Right lobe of liver (tissue), 6 donors: Measurements from ENCODE around the gene UBE2E2. TPM values are rescaled to one million over a fixed set of nuclear protein-coding genes. Genes with fewer than 3 reads are reported as not detected.

ENCODE experiments used
- ATAC-seq, 4 donors: fragments of 200-7000 bp; cut with Tn5 transposase; one replicate each; pipeline ENCODE4 v1.9.1; 2020; ENCODE audit warnings: mild to moderate bottlenecking in 4 of 4, moderate library complexity in 4 of 4
- DNase-seq, 3 donors: peaks; one replicate each; pipeline ENCODE4 v3.0.0-alpha.2; 2020
- H3K27ac ChIP-seq, 3 donors: fragments of 200-600 bp; one replicate each; pipeline ENCODE4 v1.8.0; 2022
- H3K27me3 ChIP-seq, 2 donors: fragments of 200-600 bp; one replicate each; pipeline ENCODE4 v1.8.0; 2022
- H3K36me3 ChIP-seq, 4 donors: fragments of 200-600 bp; sonication (generic) in 1 of 4; one replicate each; pipeline versions ENCODE4 v1.5.1 to v1.8.0; 2017 to 2022; ENCODE audit warnings: control low read depth in 1 of 4
- H3K4me1 ChIP-seq, 4 donors: fragments of 200-600 bp; sonication (generic) in 1 of 4; one replicate each; pipeline versions ENCODE4 v1.5.1 to v1.8.0; 2017 to 2022; ENCODE audit warnings: control low read depth in 1 of 4
- H3K4me3 ChIP-seq, 3 donors: fragments of 200-600 bp; one replicate each; pipeline ENCODE4 v1.8.0; 2022
- H3K9me3 ChIP-seq, 4 donors: fragments of 200-600 bp; sonication (generic) in 1 of 4; one replicate each; pipeline versions ENCODE4 v1.5.1 to v1.8.0; 2017 to 2022; ENCODE audit warnings: control low read depth in 1 of 4
- CTCF ChIP-seq, 4 donors: fragments of 200-600 bp in 3 of 4; fragments of 450-650 bp in 1 of 4; IDR thresholded peaks; one replicate each; pipeline versions ENCODE4 v1.5.1 to v1.8.0; 2016 to 2022; ENCODE audit warnings: antibody characterized with exemption in 4 of 4, mild to moderate bottlenecking in 2 of 4
- POLR2A ChIP-seq: fragments of 450-650 bp; IDR thresholded peaks from one replicate; pipeline ENCODE4 v1.6.1; 2017; ENCODE audit warnings: antibody characterized with exemption, mild to moderate bottlenecking
- WGBS: methylation state at CpG from one replicate; pipeline ENCODE4 v1.1.6; 2018; ENCODE audit warnings: low coverage, low lambda C conversion rate; ENCODE audit not compliant: insufficient coverage; ENCODE audit errors: missing lambda C conversion rate; 5-methylcytosine and 5-hydroxymethylcytosine counted together
- intact Hi-C, 2 donors: fragments of 100-400 bp; cut with DNase I; formaldehyde crosslinking; loops; one replicate each; pipeline versions ENCODE4 v1.11.2 to v1.14.1; 2022
- total RNA-seq, 6 experiments: library from RNA; depleted of rRNA in 2 of 6; stranded (reverse); fragments of >200 nt in 2 of 6; fragmentation: NEBNext Ultra II Directional in 3 of 6; extraction: Animal tissue kit (Norgen Biotek cat#: 25700) in 3 of 6; gene quantifications; one replicate each; pipeline versions ENCODE4 v1.1.0 to v1.2.4, GENCODE V29; 2016 to 2023
- donor health status: DM: no; HTN: yes; CAD: no.
- donor health status: DM: no; HTN: no; CAD: no.
- donor health status: DM: no; HTN: no; CAD: no.
- donor health status: DM: no; HTN: yes; CAD: no.
- donor health status: DM: no; HTN: yes; CAD: no.

The UBE2E2 gene
- total RNA-seq, 6 experiments from 2014 or later, result 17.2 to 29.1 (median 18.1) TPM

- no peak for ATAC-seq
- H3K4me1 ChIP-seq, result no peaks in the 10 kb centered on the region
- H3K27me3 ChIP-seq, result no peaks in the 10 kb centered on the region
- H3K4me3 ChIP-seq, result no peak overlapping the region
- intact Hi-C loops, result no loop called here
- H3K9me3 ChIP-seq, result no peaks in the 10 kb centered on the region
- H3K36me3 ChIP-seq, result no peaks in the 10 kb centered on the region
- TF ChIP-seq CTCF (IDR thresholded peaks at IDR 0.05), result no peak
- TF ChIP-seq POLR2A, result no peak
- 81% methylated on average over 3 of the region's 3 CpGs for WGBS
- no peak overlapping the region for H3K27ac ChIP-seq
- no peak for DNase-seq
Observed at GRCh38 chr3:23461069-23461468, 257.9 kb downstream of the UBE2E2 start.

- intact Hi-C loops, result no loop called here
- Histone ChIP-seq H3K4me3 (no peak overlapping the region), H3K4me1 (no peaks in the 10 kb centered on the region), H3K27me3 (no peaks in the 10 kb centered on the region), H3K36me3 (no peaks in the 10 kb centered on the region), H3K27ac (no peak overlapping the region), H3K9me3 (no peaks in the 10 kb centered on the region)
- 79% methylated on average over 3 of the region's 3 CpGs for WGBS
- TF ChIP-seq POLR2A (no peak), CTCF (IDR thresholded peaks at IDR 0.05) (no peak)
- DNase-seq (no peak), ATAC-seq (no peak)
Observed at GRCh38 chr3:23463791-23464190, 260.7 kb downstream of the UBE2E2 start.

- DNase-seq, result no peak
- H3K27me3 ChIP-seq, result no peaks in the 10 kb centered on the region
- no peak overlapping the region for H3K27ac ChIP-seq
- no peak overlapping the region for H3K4me3 ChIP-seq
- ATAC-seq, result no peak
- intact Hi-C loops, result no loop called here
- TF ChIP-seq CTCF (IDR thresholded peaks at IDR 0.05) (no peak), POLR2A (no peak)
- no peaks in the 10 kb centered on the region for H3K36me3 ChIP-seq
- H3K4me1 ChIP-seq, result no peaks in the 10 kb centered on the region
- no peaks in the 10 kb centered on the region for H3K9me3 ChIP-seq
Observed at GRCh38 chr3:23465569-23465968, 262.4 kb downstream of the UBE2E2 start.

GRCh38 chr3:23468203-23468602 is 265.1 kb downstream of the UBE2E2 start:
- TF ChIP-seq POLR2A (no peak), CTCF (IDR thresholded peaks at IDR 0.05) (no peak)
- no peak for DNase-seq
- H3K27ac ChIP-seq, result no peak overlapping the region
- no peaks in the 10 kb centered on the region for H3K9me3 ChIP-seq
- no peaks in the 10 kb centered on the region for H3K27me3 ChIP-seq
- no peaks in the 10 kb centered on the region for H3K36me3 ChIP-seq
- H3K4me3 ChIP-seq, result no peak overlapping the region
- WGBS, result 100% methylated on average over 1 of the region's 1 CpG
- ATAC-seq, result no peak
- no peaks in the 10 kb centered on the region for H3K4me1 ChIP-seq
- intact Hi-C loops, result no loop called here
